Natural killer cell (primary cell): ENCODE results near the gene PSME3. TPM values are rescaled to one million over a fixed set of nuclear protein-coding genes. Genes with fewer than 3 reads are reported as not detected.

Experiments used
- ATAC-seq, 3 donors: fragments of 150-1000 bp in 2 of 3; fragments of 200-7000 bp in 1 of 3; cut with Tn5 transposase; 1 replicate in 1 of 3; 2 replicates in 2 of 3; pipeline ENCODE4 v1.10.0; 2021; ENCODE audit warnings: mild to moderate bottlenecking in 2 of 3, moderate library complexity in 2 of 3
- DNase-seq, 2 donors: peaks; one replicate each; pipeline versions ENCODE4 v3.0.0 to v3.0.0-alpha.2; 2013 to 2021; ENCODE audit warnings: mixed read lengths in 1 of 2
- H3K27ac ChIP-seq: one replicate; pipeline ENCODE4 v1.5.1; 2013; ENCODE audit warnings: mild to moderate bottlenecking, low read length
- H3K27me3 ChIP-seq: one replicate; pipeline ENCODE4 v1.6.1; 2013; ENCODE audit warnings: low read length; ENCODE audit not compliant: control insufficient read depth, insufficient read depth
- H3K36me3 ChIP-seq: one replicate; pipeline ENCODE4 v1.6.1; 2013; ENCODE audit warnings: low read length; ENCODE audit not compliant: control insufficient read depth, insufficient read depth
- H3K4me1 ChIP-seq: one replicate; pipeline ENCODE4 v1.6.1; 2013; ENCODE audit warnings: low read length; ENCODE audit not compliant: control insufficient read depth, insufficient read depth
- H3K4me3 ChIP-seq: one replicate; pipeline ENCODE4 v1.5.1; 2013; ENCODE audit warnings: low read length
- H3K9me3 ChIP-seq: one replicate; pipeline ENCODE4 v1.6.1; 2013; ENCODE audit warnings: low read length; ENCODE audit not compliant: control insufficient read depth, insufficient read depth
- H3K27ac Mint-ChIP-seq, 2 donors: one replicate each; pipeline ENCODE4 v1.8.0; 2022; ENCODE audit warnings: mild to moderate bottlenecking in 2 of 2, mixed read lengths in 2 of 2, moderate library complexity in 1 of 2
- H3K27me3 Mint-ChIP-seq, 2 donors: one replicate each; pipeline ENCODE4 v1.8.0; 2022; ENCODE audit warnings: low read depth in 2 of 2, mixed read lengths in 2 of 2
- H3K36me3 Mint-ChIP-seq: one replicate; pipeline ENCODE4 v1.8.0; 2022; ENCODE audit warnings: mixed read lengths
- H3K4me1 Mint-ChIP-seq, 2 donors: one replicate each; pipeline ENCODE4 v1.8.0; 2022; ENCODE audit warnings: mixed read lengths in 2 of 2
- H3K4me3 Mint-ChIP-seq: one replicate; pipeline ENCODE4 v1.8.0; 2022; ENCODE audit warnings: mild to moderate bottlenecking, moderate library complexity, mixed read lengths
- H3K9me3 Mint-ChIP-seq, 2 donors: one replicate each; pipeline ENCODE4 v1.8.0; 2022; ENCODE audit warnings: mixed read lengths in 2 of 2
- WGBS: methylation state at CpG from one replicate; pipeline ENCODE4 v1.1.7; 2013; ENCODE audit warnings: missing lambda C conversion rate; ENCODE audit not compliant: insufficient coverage; 5-methylcytosine and 5-hydroxymethylcytosine counted together
- intact Hi-C: fragments of 100-400 bp; cut with micrococcal nuclease; formaldehyde crosslinking; loops from one replicate; pipeline ENCODE4 v1.14.2; 2022
- total RNA-seq, 4 donors: library from RNA; stranded (reverse); fragments of 120-200 nt in 1 of 4; gene quantifications; one replicate each; pipeline versions ENCODE4 v1.2.3 to v1.2.4, GENCODE V29; 2013 to 2022
- TF ChIP-seq, protein P1 (sequence below): fragments of 200-600 bp; IDR thresholded peaks from one replicate; pipeline ENCODE4 v1.8.0; 2022; ENCODE audit warnings: antibody characterized with exemption

PSME3 gene
- total RNA-seq, 3 donors from 2014 or later (not counting 1 experiment from before 2014, with no cell fraction given): 82.8 to 92.5 (median 90.6) TPM

DNA sequence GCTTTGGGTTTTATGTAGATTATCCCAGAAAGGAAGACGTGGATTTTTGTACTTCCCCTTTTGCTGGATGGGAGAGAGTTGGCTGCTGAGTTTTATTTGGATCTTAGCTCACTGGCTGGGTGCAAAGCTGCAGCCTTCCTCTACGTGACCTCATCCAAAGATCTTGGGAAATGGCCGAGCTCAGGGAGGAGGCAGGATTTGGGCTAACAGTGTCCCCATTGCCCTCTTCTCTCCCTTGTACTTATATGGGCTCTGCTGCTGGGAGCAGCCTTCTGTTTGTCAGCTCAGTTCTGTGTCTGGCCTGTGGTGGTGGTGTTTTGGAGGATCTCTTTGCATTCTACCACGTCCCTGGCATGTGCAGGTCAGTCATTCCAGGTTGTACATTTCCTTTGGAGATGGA lies 19.8 kb downstream of the PSME3 start:
- no peak for ATAC-seq

DNA sequence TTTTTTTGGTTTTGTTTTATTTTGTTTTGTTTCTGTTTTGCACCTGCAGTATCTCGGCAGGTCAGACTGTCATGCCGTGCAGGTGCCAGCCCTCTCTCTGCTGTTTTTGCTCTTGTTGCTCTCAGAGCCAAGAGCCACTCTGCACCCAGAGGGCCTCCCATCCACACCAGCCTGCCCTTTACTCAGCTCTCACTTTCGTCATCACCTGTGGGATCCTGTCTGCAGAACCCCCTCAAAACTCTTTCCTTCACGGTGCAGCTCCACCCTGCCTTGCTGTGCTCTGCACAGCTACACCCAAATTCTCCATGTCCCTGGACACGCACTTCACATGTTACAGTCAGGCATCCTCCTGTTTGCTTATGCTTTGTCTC lies 20.4 kb downstream of the PSME3 start:
- ATAC-seq: no peak
- TF ChIP-seq, protein P1, sequence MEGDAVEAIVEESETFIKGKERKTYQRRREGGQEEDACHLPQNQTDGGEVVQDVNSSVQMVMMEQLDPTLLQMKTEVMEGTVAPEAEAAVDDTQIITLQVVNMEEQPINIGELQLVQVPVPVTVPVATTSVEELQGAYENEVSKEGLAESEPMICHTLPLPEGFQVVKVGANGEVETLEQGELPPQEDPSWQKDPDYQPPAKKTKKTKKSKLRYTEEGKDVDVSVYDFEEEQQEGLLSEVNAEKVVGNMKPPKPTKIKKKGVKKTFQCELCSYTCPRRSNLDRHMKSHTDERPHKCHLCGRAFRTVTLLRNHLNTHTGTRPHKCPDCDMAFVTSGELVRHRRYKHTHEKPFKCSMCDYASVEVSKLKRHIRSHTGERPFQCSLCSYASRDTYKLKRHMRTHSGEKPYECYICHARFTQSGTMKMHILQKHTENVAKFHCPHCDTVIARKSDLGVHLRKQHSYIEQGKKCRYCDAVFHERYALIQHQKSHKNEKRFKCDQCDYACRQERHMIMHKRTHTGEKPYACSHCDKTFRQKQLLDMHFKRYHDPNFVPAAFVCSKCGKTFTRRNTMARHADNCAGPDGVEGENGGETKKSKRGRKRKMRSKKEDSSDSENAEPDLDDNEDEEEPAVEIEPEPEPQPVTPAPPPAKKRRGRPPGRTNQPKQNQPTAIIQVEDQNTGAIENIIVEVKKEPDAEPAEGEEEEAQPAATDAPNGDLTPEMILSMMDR: no peak
- 84% methylated on average over 5 of the region's 5 CpGs for WGBS
- DNase-seq: no peak
- Histone ChIP-seq H3K27ac (no peak overlapping the region), H3K36me3 (no peaks in the 10 kb centered on the region), H3K9me3 (no peaks in the 10 kb centered on the region), H3K4me3 (no peak overlapping the region), H3K27me3 (no peaks in the 10 kb centered on the region), H3K4me1 (no peaks in the 10 kb centered on the region)
- intact Hi-C loops: no loop called here
- no peaks in the 10 kb centered on the region for H3K9me3 Mint-ChIP-seq
- no peaks in the 10 kb centered on the region for H3K36me3 Mint-ChIP-seq
- H3K4me3 Mint-ChIP-seq: no peak overlapping the region
- H3K4me1 Mint-ChIP-seq: no peaks in the 10 kb centered on the region
- H3K27ac Mint-ChIP-seq: no peak overlapping the region
- H3K27me3 Mint-ChIP-seq: peaks cover 0 to 3% of the 10 kb centered on the region in 2 donors

More for the DNA sequence above, 19.8 kb downstream of the PSME3 start:
- no peaks in the 10 kb centered on the region for H3K27me3 ChIP-seq
- H3K27me3 Mint-ChIP-seq: peaks cover 0 to 3% of the 10 kb centered on the region in 2 donors
- no peak overlapping the region for H3K27ac Mint-ChIP-seq
- no peak overlapping the region for H3K27ac ChIP-seq
- H3K9me3 Mint-ChIP-seq: no peaks in the 10 kb centered on the region
- TF ChIP-seq, protein P1: no peak
- H3K36me3 Mint-ChIP-seq: no peaks in the 10 kb centered on the region
- intact Hi-C loops: no loop called here
- no peaks in the 10 kb centered on the region for H3K4me1 Mint-ChIP-seq
- H3K4me3 Mint-ChIP-seq: no peak overlapping the region
- DNase-seq: no peak
- H3K4me1 ChIP-seq: no peaks in the 10 kb centered on the region
- no peak overlapping the region for H3K4me3 ChIP-seq
- H3K9me3 ChIP-seq: no peaks in the 10 kb centered on the region
- 63% methylated on average over 4 of the region's 4 CpGs for WGBS
- H3K36me3 ChIP-seq: no peaks in the 10 kb centered on the region

DNA sequence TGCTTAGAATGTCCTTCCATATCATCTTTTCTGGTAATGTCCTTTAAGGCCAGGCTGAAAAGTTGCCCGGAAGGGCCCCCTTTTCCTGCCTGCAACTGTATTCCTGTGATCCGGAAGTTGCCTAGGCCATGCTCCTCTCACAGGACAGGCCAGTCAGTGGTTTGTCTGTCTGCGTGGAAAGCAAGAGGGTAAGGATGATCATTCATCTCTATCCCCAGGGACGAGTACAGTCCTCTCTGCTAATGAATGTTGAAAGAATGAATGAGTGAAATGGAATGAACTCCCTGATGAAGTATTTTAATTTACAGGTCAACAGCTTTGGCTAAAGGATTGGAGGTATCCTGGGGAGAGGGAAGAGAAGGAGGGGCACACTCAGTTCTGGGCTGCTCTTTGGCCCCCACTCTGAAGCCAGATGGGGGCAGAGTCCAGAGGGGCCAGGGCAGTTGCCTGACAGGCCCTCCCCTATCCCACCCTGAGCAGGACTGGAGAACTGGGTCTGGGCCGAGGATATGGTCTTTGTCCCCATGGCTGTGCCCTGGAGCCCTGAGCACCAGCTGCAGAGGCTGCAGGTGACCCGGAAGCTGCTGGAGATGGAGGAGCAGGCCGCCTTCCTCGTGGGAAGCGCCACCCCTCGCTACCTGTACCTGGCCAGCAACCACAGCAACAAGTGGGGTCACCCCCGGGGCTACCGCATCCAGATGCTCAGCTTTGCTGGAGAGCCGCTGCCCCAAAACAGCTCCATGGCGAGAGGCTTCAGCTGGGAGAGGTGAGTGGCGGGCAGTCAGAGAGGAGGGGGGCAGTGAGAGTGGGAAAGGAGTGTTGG lies 21.0 kb downstream of the PSME3 start:
- no peak overlapping the region for H3K4me3 Mint-ChIP-seq
- no peak for ATAC-seq
- H3K4me1 Mint-ChIP-seq: no peaks in the 10 kb centered on the region
- 93% methylated on average over 15 of the region's 15 CpGs for WGBS
- no peak overlapping the region for H3K27ac Mint-ChIP-seq
- Histone ChIP-seq H3K4me3 (no peak overlapping the region), H3K4me1 (no peaks in the 10 kb centered on the region), H3K36me3 (no peaks in the 10 kb centered on the region), H3K27me3 (no peaks in the 10 kb centered on the region), H3K9me3 (no peaks in the 10 kb centered on the region), H3K27ac (no peak overlapping the region)
- TF ChIP-seq, protein P1: no peak
- no peaks in the 10 kb centered on the region for H3K9me3 Mint-ChIP-seq
- no peak for DNase-seq
- peaks cover 0 to 3% of the 10 kb centered on the region in 2 donors for H3K27me3 Mint-ChIP-seq
- intact Hi-C loops: no loop called here
- no peaks in the 10 kb centered on the region for H3K36me3 Mint-ChIP-seq
